ENCODE measurements around the gene TP63.

The TP63 gene

GRCh38 chr3:189772584-189772983 lies 141.4 kb downstream of the TP63 start:
- in situ Hi-C loops (cut with MboI; ENCODE audit: low sequenced_read_pairs): no loop called here

- in situ Hi-C loops (cut with MboI; ENCODE audit: low sequenced_read_pairs): no loop called here
Observed at GRCh38 chr3:189773056-189773455, 141.9 kb downstream of the TP63 start.

GRCh38 chr3:189776149-189776824 lies 145.1 kb downstream of the TP63 start:
- in situ Hi-C loops (cut with MboI; ENCODE audit: low sequenced_read_pairs): no loop called here

GRCh38 chr3:189778340-189778950 lies 147.3 kb downstream of the TP63 start:
- in situ Hi-C loops (cut with MboI; ENCODE audit: low sequenced_read_pairs): no loop called here

DNA sequence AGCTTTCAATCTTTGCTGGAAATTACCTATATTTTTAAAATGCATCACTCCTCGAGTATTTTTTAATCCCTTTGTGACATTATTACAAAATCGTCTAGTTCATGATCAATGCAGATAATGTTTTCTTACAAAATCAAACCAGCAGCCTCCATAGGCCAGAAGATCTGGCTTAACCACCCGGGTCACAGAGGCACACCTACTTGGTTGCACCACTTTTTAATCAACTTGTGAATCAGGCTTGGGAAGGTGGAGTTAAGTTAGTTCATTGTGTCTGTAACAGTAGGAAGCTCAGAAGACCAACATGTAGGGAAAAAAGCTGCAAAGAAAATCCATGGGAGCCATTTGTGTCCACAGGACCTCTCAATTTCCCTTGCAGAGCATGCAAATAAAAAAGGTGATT lies 148.0 kb downstream of the TP63 start:
- in situ Hi-C loops (cut with MboI; ENCODE audit: low sequenced_read_pairs): no loop called here

DNA sequence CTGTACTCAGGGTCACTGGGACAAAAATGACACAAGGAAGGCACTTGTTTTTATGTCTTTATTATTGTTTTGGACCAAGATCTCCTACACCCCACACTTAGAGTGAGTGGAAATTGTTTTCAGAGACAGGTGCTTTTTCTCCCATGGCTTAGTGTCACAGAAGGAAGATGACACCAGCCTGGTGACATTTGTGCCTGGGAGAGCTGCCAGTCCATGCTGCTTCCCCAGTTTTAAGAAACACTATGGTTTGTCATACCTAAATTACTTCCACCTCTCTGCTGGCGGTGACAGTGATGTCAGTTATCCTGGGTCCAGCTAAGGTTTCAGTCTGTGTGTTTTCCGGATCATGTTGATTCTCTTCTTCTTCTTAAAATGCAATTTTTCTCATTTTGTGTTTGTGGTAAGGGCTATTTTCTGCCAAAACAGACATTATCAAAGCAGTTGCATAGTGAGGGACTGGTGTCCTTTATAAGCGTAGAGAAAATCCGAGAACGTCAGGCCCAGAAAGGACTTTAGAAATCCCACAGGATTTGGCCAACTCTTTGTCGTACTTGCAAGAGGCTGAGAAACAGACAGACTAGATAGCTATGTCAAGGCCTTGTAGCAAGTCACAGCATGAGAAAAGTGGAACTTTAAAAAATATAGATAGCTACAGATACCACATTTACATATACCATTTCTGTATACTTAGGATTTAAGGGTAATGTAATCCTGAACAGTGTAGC lies 149.5 kb downstream of the TP63 start:
- in situ Hi-C loops (cut with MboI; ENCODE audit: low sequenced_read_pairs): no loop called here

DNA sequence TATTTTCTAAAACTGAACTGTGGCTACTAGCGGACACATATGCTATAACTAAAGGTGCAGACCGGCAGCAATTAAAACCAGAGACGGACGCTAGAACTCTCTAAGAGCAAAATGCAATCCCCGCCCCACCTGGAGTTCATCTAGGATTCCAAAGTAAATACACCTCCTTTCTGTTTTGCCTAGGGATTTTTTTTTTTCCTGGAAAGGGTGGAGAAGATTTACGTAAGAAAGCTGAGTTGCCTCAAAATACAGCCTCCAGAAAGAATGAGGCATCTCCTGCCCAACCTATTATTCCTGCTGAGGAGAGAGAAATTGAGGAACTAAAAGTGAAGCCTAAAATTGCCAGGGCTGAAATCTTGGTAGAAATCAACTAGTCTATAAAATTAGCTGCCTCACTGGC lies 150.2 kb downstream of the TP63 start:
- in situ Hi-C loops (cut with MboI; ENCODE audit: low sequenced_read_pairs): no loop called here

GRCh38 chr3:189786479-189787064 lies 155.4 kb downstream of the TP63 start:
- in situ Hi-C loops (cut with MboI; ENCODE audit: low sequenced_read_pairs): no loop called here

DNA sequence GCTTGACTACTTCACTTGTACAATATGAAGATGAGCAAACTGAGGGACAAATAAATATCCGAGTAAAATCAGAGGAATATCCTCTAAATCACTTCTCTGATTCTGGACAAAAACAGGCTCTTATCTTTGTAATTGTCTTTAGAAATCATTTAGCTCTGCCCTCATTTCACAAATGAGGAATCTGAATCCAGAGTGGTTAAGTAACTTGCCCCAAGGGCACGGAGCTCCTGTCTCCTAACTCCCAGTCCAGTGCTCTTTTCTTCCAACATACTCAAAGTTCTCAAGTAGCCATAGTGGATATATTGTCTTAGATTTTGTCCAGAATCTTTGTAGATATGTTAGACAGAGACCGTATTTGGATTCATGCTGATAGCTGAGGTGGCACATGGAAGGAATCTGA lies 156.0 kb downstream of the TP63 start:
- in situ Hi-C loops (cut with MboI; ENCODE audit: low sequenced_read_pairs): no loop called here

DNA sequence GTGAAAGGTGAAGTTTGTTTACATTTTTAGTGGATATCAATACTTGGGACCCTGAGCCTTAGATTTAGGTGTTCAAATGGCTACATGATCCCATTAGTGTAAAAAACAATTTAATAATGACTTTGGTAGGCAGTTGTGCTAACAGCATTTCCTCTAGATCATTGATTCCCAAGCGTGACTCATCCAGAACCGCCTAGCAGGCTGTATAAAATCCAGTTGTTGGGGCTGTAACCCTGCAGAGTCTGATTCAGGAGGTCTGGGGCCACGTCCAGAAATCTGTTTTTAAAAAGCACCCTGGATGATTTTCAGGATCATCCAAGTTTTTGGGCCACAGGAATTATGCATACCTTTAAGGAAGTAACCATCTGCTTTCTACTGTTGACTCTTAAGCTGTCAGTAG lies 156.4 kb downstream of the TP63 start:
- in situ Hi-C loops (cut with MboI; ENCODE audit: low sequenced_read_pairs): no loop called here

- in situ Hi-C loops (cut with MboI; ENCODE audit: low sequenced_read_pairs): no loop called here
Observed at GRCh38 chr3:189789432-189789831, 158.2 kb downstream of the TP63 start.

GRCh38 chr3:189790658-189791057 lies 159.5 kb downstream of the TP63 start:
- in situ Hi-C loops (cut with MboI; ENCODE audit: low sequenced_read_pairs): no loop called here

GRCh38 chr3:189792046-189792929 lies 161.1 kb downstream of the TP63 start:
- in situ Hi-C loops (cut with MboI; ENCODE audit: low sequenced_read_pairs): no loop called here

GRCh38 chr3:189794518-189794917 lies 163.3 kb downstream of the TP63 start:
- in situ Hi-C loops (cut with MboI; ENCODE audit: low sequenced_read_pairs): no loop called here

DNA sequence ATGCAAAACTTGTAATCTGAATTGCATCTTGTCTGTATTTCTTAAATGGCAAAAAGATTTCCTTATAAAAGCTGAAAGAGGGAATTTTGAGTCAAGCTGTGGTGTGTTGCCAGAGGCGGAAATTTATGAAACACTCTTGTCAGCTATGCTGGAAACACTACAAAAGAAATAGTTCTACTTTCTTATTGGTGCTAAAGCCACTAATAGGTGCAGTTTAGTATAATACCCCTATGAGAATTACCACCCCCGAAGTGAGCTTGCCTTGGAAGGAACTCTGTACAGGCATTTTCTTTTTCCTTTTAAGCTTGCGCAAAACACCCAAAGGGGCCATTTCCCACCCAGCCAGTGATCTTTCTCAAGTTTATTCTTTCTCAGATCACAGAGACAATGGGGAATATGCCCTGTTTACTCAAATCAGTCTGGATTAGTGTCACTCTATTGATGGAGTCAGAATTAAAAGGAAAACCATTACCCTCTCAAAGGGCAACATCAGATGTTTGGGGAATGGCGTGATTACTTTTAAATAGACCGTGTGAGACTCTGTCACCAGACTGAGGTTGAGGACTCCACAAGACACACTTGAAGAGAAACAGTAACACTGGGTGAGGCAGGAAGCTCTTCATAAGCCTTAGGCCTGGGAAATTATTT lies 166.0 kb downstream of the TP63 start:
- in situ Hi-C loops (cut with MboI; ENCODE audit: low sequenced_read_pairs): no loop called here

DNA sequence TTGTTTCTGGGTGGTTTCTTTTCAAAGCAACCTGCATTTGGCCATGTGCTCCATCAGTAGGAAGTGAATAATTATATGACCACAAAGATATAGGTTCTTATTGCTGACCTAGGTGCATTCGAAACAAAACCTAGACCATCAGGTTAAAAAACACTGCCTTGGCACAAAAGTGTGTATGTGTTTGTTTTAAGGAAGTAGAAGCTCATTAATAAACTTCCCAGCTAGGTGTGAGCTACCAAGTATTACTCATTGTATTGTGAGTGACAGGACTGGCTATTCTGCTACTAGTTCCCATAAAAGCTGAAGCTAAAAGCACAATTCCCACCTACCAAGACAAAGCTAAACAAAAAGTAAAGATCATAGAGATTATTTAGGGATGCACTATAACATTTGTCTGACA lies 168.2 kb downstream of the TP63 start:
- in situ Hi-C loops (cut with MboI; ENCODE audit: low sequenced_read_pairs): no loop called here

GRCh38 chr3:189800436-189800835 lies 169.2 kb downstream of the TP63 start:
- in situ Hi-C loops (cut with MboI; ENCODE audit: low sequenced_read_pairs): no loop called here

- in situ Hi-C loops (cut with MboI; ENCODE audit: low sequenced_read_pairs): no loop called here
Observed at GRCh38 chr3:189803254-189803653, 172.1 kb downstream of the TP63 start.

DNA sequence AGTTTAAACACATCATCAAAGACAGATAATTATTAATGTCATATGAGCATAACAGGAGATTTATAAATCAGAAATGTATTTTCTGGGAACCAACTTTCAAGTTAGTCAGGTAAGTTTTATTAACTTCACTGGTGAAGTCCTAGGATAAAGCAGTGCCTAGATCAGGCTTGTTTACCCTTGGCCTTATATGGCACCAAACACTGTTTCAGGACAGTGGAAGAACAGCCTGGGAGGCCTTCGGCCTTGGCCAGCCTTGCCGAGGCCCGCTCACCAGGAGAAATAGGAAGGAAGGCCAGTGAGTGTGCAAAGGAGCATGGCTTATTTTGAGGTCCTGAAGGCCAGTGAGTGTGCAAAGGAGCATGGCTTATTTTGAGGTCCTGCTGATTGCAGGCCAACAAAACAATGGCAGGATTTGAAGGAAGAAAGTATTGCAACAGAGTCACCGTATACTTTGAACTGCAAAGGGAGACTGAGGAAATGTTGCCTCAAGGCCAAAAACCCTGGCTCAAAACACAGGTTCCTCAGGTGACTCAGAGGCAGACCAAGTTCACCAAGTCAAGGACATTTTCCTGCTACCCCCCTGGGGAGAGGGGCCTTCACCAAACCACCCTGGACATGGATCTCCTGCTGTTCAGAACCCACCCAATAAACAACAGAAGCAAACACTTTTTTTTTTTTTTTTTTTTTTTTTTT lies 174.3 kb downstream of the TP63 start:
- in situ Hi-C loops (cut with MboI; ENCODE audit: low sequenced_read_pairs): no loop called here

Data from HL-60/S4 treated with retinoic acid at 250 ng/mL for 4 days and 3 days (cell line).